WI38 (cell line): ENCODE measurements around the gene AFF4.

Experiments used
- H3K4me3 ChIP-seq: 2 replicates; pipeline ENCODE4 v1.5.1; 2011; ENCODE audit warnings: low read depth, mild to moderate bottlenecking, control low read depth, low read length
- CTCF ChIP-seq: IDR thresholded peaks from 2 replicates; pipeline ENCODE4 v1.5.1; 2012; ENCODE audit warnings: low read depth, mild to moderate bottlenecking, control low read depth, low read length

AFF4 gene

GRCh38 chr5:132828846-132829494 lies 134.5 kb downstream of the AFF4 start:
- H3K4me3 ChIP-seq: peak overlapping the region; percentile 59; the same call in 1 of the 2 replicates
- TF ChIP-seq CTCF: no peak

- no peak overlapping the region for H3K4me3 ChIP-seq
- no peak for TF ChIP-seq CTCF
These were observed 135.3 kb downstream of the AFF4 start for GRCh38 chr5:132827943-132828673.

- no peak for TF ChIP-seq CTCF
- no peak overlapping the region for H3K4me3 ChIP-seq
These were observed 136.9 kb downstream of the AFF4 start for GRCh38 chr5:132826424-132827082.

- H3K4me3 ChIP-seq: no peak overlapping the region
- TF ChIP-seq CTCF: no peak
These were observed 137.5 kb downstream of the AFF4 start for GRCh38 chr5:132825834-132826391.
